ENCODE data around the gene PDE11A.

GRCh38 chr2:178109813-178110212, 37.2 kb upstream of the PDE11A start:
- TF ChIP-seq, protein P1, sequence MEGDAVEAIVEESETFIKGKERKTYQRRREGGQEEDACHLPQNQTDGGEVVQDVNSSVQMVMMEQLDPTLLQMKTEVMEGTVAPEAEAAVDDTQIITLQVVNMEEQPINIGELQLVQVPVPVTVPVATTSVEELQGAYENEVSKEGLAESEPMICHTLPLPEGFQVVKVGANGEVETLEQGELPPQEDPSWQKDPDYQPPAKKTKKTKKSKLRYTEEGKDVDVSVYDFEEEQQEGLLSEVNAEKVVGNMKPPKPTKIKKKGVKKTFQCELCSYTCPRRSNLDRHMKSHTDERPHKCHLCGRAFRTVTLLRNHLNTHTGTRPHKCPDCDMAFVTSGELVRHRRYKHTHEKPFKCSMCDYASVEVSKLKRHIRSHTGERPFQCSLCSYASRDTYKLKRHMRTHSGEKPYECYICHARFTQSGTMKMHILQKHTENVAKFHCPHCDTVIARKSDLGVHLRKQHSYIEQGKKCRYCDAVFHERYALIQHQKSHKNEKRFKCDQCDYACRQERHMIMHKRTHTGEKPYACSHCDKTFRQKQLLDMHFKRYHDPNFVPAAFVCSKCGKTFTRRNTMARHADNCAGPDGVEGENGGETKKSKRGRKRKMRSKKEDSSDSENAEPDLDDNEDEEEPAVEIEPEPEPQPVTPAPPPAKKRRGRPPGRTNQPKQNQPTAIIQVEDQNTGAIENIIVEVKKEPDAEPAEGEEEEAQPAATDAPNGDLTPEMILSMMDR (IDR thresholded peaks at IDR 0.05): peak; percentile 26 to 51 (median 42)
- TF ChIP-seq POLR2A (IDR thresholded peaks at IDR 0.05): no peak

Data from uterus (tissue), 2 donors.